K562 (cell line): ENCODE data around the gene MAGI2. TPM values are rescaled to one million over a fixed set of nuclear protein-coding genes. Genes with fewer than 3 reads are reported as not detected.
A peak's percentile ranks its signal among the peaks of the same experiment; 100 is the strongest.

Experiments
- ATAC-seq: fragments of 200-7000 bp; cut with Tn5 transposase; 3 replicates; pipeline ENCODE4 v1.9.1; 2020; ENCODE audit warnings: moderate library complexity
- BruUV-seq: library from RNA; stranded (reverse); fragments of 400-500 nt; replicated peaks from 2 replicates; lab custom pipeline; 2021; lab: Mats Ljungman, UMichigan
- CTCF ChIA-PET: fragments of 300-600 bp; formaldehyde crosslinking; extraction: SDS; loops from one replicate; lab custom pipeline; 2021; ENCODE audit warnings: low intra/inter-chr PET ratio; lab: Yijun Ruan, JAX
- POLR2A ChIA-PET: fragments of 300-600, 350-650 bp; sonication (Branson Sonifier 250); formaldehyde crosslinking; extraction: SDS; loops from one replicate; lab custom pipeline; 2021; ENCODE audit warnings: antibody characterized with exemption, inconsistent platforms; lab: Yijun Ruan, JAX
- DNase-seq, 4 experiments: peaks; one replicate each; pipeline versions ENCODE4 v3.0.0 to v3.0.0-alpha.2; 2011 to 2018; ENCODE audit warnings: low spot score in 3 of 4, mixed read lengths in 3 of 4; ENCODE audit errors: extremely low read depth in 1 of 4
- FAIRE-seq: peaks from 2 replicates; lab custom pipeline; 2011; peaks lifted over from hg19 to GRCh38; lab: Jason Lieb, UNC
- H2AFZ ChIP-seq: 2 replicates; pipeline ENCODE4 v1.6.0; 2011; ENCODE audit warnings: low read depth, low read length, control low read depth, inconsistent platforms
- H3K27ac ChIP-seq: fragments of 200-600 bp; 3 replicates; pipeline ENCODE4 v1.8.0; 2011; ENCODE audit warnings: low read depth, mild to moderate bottlenecking, control low read depth, inconsistent platforms, low read length, moderate library complexity, mixed read lengths; ENCODE audit errors: extremely low read depth
- H3K27me3 ChIP-seq, 2 experiments: fragments of 300-600 bp in 1 of 2; 2 replicates in 1 of 2; 3 replicates in 1 of 2; pipeline versions ENCODE4 v1.6.0 to v1.8.0; 2011; ENCODE audit warnings: inconsistent platforms in 2 of 2, low read length in 2 of 2, mild to moderate bottlenecking in 1 of 2, mixed read lengths in 1 of 2, moderate library complexity in 1 of 2; ENCODE audit not compliant: control insufficient read depth in 2 of 2, insufficient read depth in 2 of 2
- H3K36me3 ChIP-seq: fragments of 300-600 bp; 3 replicates; pipeline ENCODE4 v1.8.0; 2011; ENCODE audit warnings: mild to moderate bottlenecking, low read length, inconsistent platforms; ENCODE audit not compliant: control insufficient read depth, insufficient read depth
- H3K4me1 ChIP-seq, 2 experiments: fragments of 200-600 bp in 1 of 2; replicated peaks in 1 of 2; 2 replicates in 1 of 2; 3 replicates in 1 of 2; pipeline versions ENCODE4 v1.5.1 to v1.8.0; 2011; ENCODE audit warnings: inconsistent platforms in 2 of 2, low read length in 2 of 2, mild to moderate bottlenecking in 1 of 2, mixed read lengths in 1 of 2, moderate library complexity in 1 of 2; ENCODE audit not compliant: control insufficient read depth in 2 of 2, insufficient read depth in 2 of 2
- H3K4me2 ChIP-seq: 2 replicates; pipeline ENCODE4 v1.6.1; 2011; ENCODE audit warnings: low read length, control low read depth, inconsistent platforms, mixed read lengths; ENCODE audit not compliant: insufficient read depth
- H3K4me3 ChIP-seq: fragments of 200-600 bp; sonication (generic), shearing (Covaris generic); 2 replicates; pipeline ENCODE4 v1.5.1; 2016; ENCODE audit warnings: control low read depth, inconsistent platforms
- H3K79me2 ChIP-seq: fragments of 200-600 bp; 3 replicates; pipeline ENCODE4 v1.8.0; 2011; ENCODE audit warnings: low read length, inconsistent platforms; ENCODE audit not compliant: control insufficient read depth, insufficient read depth
- H3K9ac ChIP-seq, 2 experiments: 2 replicates each; pipeline versions ENCODE4 v1.6.0 to v1.6.1; 2011; ENCODE audit warnings: low read depth in 2 of 2, low read length in 2 of 2, control low read depth in 1 of 2, inconsistent platforms in 1 of 2, mild to moderate bottlenecking in 1 of 2, mixed read lengths in 1 of 2; ENCODE audit not compliant: insufficient read depth in 1 of 2
- H3K9me1 ChIP-seq: one replicate; pipeline ENCODE4 v1.6.0; 2011; ENCODE audit warnings: inconsistent platforms, mild to moderate bottlenecking, low read length, moderate library complexity; ENCODE audit not compliant: control insufficient read depth, insufficient read depth
- H3K9me3 ChIP-seq: replicated peaks from 2 replicates; pipeline ENCODE4 v1.5.1; 2011; ENCODE audit warnings: low read depth, low read length, inconsistent platforms; ENCODE audit not compliant: control insufficient read depth, insufficient read depth
- H4K20me1 ChIP-seq: replicated peaks from 2 replicates; pipeline ENCODE4 v1.6.1; 2011; ENCODE audit warnings: low read length, inconsistent platforms, mixed read lengths; ENCODE audit not compliant: control insufficient read depth, insufficient read depth
- C11orf30 ChIP-seq: fragments of 450-650 bp; IDR thresholded peaks from 2 replicates; pipeline ENCODE4 v1.6.1; 2016; ENCODE audit warnings: low read depth, mild to moderate bottlenecking
- CTCF ChIP-seq, 3 experiments: IDR thresholded peaks in 2 of 3; conservative IDR thresholded peaks in 1 of 3; 2 replicates each; pipeline ENCODE4 v1.5.1; 2011 to 2012; ENCODE audit warnings: low read length in 3 of 3, mild to moderate bottlenecking in 3 of 3, control low read depth in 2 of 3, improper control_type of control experiment in 1 of 3, inconsistent platforms in 1 of 3, low read depth in 1 of 3, mixed read lengths in 1 of 3, moderate library complexity in 1 of 3; ENCODE audit not compliant: insufficient read depth in 2 of 3
- DACH1 ChIP-seq: fragments of 450-650 bp; IDR thresholded peaks from 2 replicates; pipeline ENCODE4 v1.6.1; 2018; ENCODE audit not compliant: partially characterized antibody
- GTF2F1 ChIP-seq: IDR thresholded peaks from 2 replicates; pipeline ENCODE4 v1.6.1; 2011; ENCODE audit warnings: low read depth, low read length, improper control_type of control experiment
- MAFF ChIP-seq: IDR thresholded peaks from 2 replicates; pipeline ENCODE4 v1.6.1; 2012; ENCODE audit warnings: low read length, improper control_type of control experiment
- MAFG ChIP-seq: fragments of 450-650 bp; conservative IDR thresholded peaks from 2 replicates; pipeline ENCODE4 v1.6.1; 2016; ENCODE audit warnings: missing genetic modification characterization, missing compliant biosample characterization
- MTA2 ChIP-seq: fragments of 450-650 bp; IDR thresholded peaks from 2 replicates; pipeline ENCODE4 v1.6.1; 2016; ENCODE audit warnings: low read depth
- PHB ChIP-seq: fragments of 250-450 bp; sonication (Bioruptor Pico); IDR thresholded peaks from 2 replicates; pipeline ENCODE4 v1.5.0; 2021
- THRAP3 ChIP-seq: fragments of 450-650 bp; IDR thresholded peaks from 2 replicates; pipeline ENCODE4 v1.6.1; 2016; ENCODE audit warnings: mild to moderate bottlenecking, inconsistent platforms, borderline replicate concordance
- ZNF316 ChIP-seq: fragments of 450-650 bp; IDR thresholded peaks from 2 replicates; pipeline ENCODE4 v1.6.1; 2016
- ZNF586 ChIP-seq: fragments of 450-650 bp; formaldehyde crosslinking; conservative IDR thresholded peaks from 2 replicates; pipeline ENCODE4 v1.4.0; 2020; ENCODE audit warnings: mild to moderate bottlenecking, moderate library complexity
- ZNF707 ChIP-seq: fragments of 250-450 bp; sonication (Bioruptor Pico); conservative IDR thresholded peaks from 2 replicates; pipeline ENCODE4 v1.8.0; 2022; ENCODE audit warnings: inconsistent platforms, mild to moderate bottlenecking, moderate library complexity
- in situ Hi-C: fragments of 300-500 bp; cut with MboI; formaldehyde crosslinking; loops from 4 replicates; pipeline ENCODE4 v1.15.0; 2018; ENCODE audit warnings: inconsistent platforms, mixed read lengths
- intact Hi-C: fragments of 100-400 bp; cut with micrococcal nuclease; formaldehyde crosslinking; loops from 2 replicates; pipeline ENCODE4 v1.14.2; 2022
- polyA plus RNA-seq, 8 experiments: library from polyadenylated mRNA; depleted of rRNA in 4 of 8; stranded (reverse) in 5 of 8; unstranded in 3 of 8; fragments of >200 nt; fragmentation: Nextera tagmentation in 2 of 8; fragmentation: Illumina TruSeq in 1 of 8; extraction: Ambion mirVana in 2 of 8; extraction: Trizol in 1 of 8; gene quantifications; 2 replicates each; pipeline versions ENCODE4 v1.2.1 to v1.2.3, GENCODE V29; 2011 to 2014; ENCODE audit warnings: inconsistent platforms in 1 of 8, missing spikeins in 1 of 8
- total RNA-seq, 7 experiments: library from RNA; depleted of rRNA in 6 of 7; stranded (reverse); fragments of >200 nt in 6 of 7; fragmentation: Illumina TruSeq in 2 of 7; extraction: Trizol in 2 of 7; gene quantifications; 2 replicates each; pipeline versions ENCODE4 v1.2.1 to v1.2.3, GENCODE V29; 2011 to 2021; ENCODE audit warnings: low replicate concordance in 1 of 7
- TF ChIP-seq, protein P1 (sequence below): sonication (generic); formaldehyde crosslinking; IDR thresholded peaks from 2 replicates; pipeline ENCODE4 v1.8.0; 2022; ENCODE audit warnings: missing genetic modification reagents, mild to moderate bottlenecking, moderate library complexity, borderline replicate concordance

MAGI2 gene
- total and polyA plus RNA-seq, 9 of the 15 experiments (the other 6 are each of a cell fraction or from before 2014, with no cell fraction given), result 0.27 to 1.4 (median 0.70) TPM

DNA sequence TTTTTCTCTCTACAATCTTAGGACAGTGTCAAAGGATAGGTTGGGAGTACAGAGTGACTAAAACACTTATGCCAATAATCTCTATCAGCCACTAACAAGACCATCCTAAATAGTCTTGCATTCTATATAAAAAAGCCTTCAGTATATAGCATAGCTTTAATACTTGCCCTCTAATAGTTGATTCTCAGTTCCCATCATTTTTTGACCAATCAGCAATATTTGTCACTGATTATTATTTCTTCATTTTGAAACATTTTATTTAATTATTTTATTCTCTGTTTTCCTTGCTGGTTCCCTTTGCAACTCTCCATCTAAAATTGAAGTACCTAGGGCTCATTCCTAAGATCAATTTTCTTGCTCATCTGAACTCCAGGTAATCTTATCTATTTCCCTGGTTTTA is 470.0 kb downstream of the MAGI2 start:
- BruUV-seq, result no TSS peak
- Histone ChIP-seq H3K4me2 (no peak overlapping the region), H3K4me3 (no peak overlapping the region), H3K27me3 (no peaks in the 10 kb centered on the region), H4K20me1 (no peaks in the 10 kb centered on the region), H3K79me2 (no peaks in the 10 kb centered on the region), H3K9me1 (no peaks in the 10 kb centered on the region), H3K27ac (no peak overlapping the region), H3K4me1 (no peaks in the 10 kb centered on the region), H3K36me3 (no peaks in the 10 kb centered on the region), H3K9ac (no peak overlapping the region), H3K9me3 (no peaks in the 10 kb centered on the region; the same call in 1 of the 2 replicates), H2AFZ (no peak overlapping the region)
- no peak for TF ChIP-seq CTCF (IDR thresholded peaks at IDR 0.05 in 2 of 3, conservative IDR thresholded peaks at IDR 0.05 in 1 of 3; ENCODE audit: insufficient read depth in 2 of 3, low read depth in 1 of 3, low read length in 3 of 3)
- TF ChIP-seq C11orf30, result peak; percentile 54; the same call in 1 of the 2 replicates
- TF ChIP-seq, protein P1, sequence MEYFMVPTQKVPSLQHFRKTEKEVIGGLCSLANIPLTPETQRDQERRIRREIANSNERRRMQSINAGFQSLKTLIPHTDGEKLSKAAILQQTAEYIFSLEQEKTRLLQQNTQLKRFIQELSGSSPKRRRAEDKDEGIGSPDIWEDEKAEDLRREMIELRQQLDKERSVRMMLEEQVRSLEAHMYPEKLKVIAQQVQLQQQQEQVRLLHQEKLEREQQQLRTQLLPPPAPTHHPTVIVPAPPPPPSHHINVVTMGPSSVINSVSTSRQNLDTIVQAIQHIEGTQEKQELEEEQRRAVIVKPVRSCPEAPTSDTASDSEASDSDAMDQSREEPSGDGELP (CRISPR knock-in tag), result no peak
- TF ChIP-seq GTF2F1, result no peak
- TF ChIP-seq THRAP3, result no peak
- TF ChIP-seq ZNF586 (CRISPR knock-in tag), result no peak
- no peak for TF ChIP-seq ZNF707 (CRISPR knock-in tag)
- TF ChIP-seq PHB (CRISPR knock-in tag), result no peak
- peak; percentile 46 for TF ChIP-seq MAFG
- no peak for TF ChIP-seq DACH1
- peak; percentile 80 for TF ChIP-seq ZNF316
- TF ChIP-seq MTA2, result no peak
- TF ChIP-seq MAFF, result peak; percentile 38; the same call in 1 of the 2 replicates
- FAIRE-seq (no peak), ATAC-seq (no peak), DNase-seq (no peak)
- ChIA-PET POLR2A (no interaction called here), CTCF (no interaction called here)
- intact Hi-C loops (no loop called here), in situ Hi-C loops (no loop called here)
